Peyer's patch (tissue), 4 donors: Measurements from ENCODE around the gene PDGFA.

Source experiments
- POLR2A ChIP-seq, 2 donors: fragments of 450-650 bp; IDR thresholded peaks; one replicate each; pipeline ENCODE4 v1.5.1; 2017; ENCODE audit warnings: antibody characterized with exemption in 2 of 2, mild to moderate bottlenecking in 2 of 2, moderate library complexity in 2 of 2
- TF ChIP-seq, protein P1 (sequence below), 6 experiments: fragments of 450-650 bp in 4 of 6; fragments of 200-600 bp in 2 of 6; sonication (generic) in 1 of 6; IDR thresholded peaks; one replicate each; pipeline ENCODE4 v1.5.1; 2017 to 2019; ENCODE audit warnings: antibody characterized with exemption in 6 of 6, mild to moderate bottlenecking in 3 of 6, moderate library complexity in 1 of 6

DNA sequence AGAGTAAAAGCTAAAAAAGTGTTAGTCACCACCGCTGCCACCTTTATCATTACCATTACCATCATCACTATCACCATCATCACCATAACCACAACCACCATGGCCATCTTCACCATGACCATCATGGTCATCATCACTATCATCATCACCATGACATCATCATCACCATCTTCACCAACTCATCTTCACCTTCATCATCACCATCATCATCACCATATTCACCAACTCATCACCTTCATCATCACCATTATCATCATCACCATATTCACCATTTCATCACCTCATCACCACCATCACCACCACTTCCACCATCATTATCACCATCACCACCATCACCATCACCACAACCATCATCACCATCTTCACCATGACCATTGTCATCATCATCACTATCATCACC lies 46.5 kb upstream of the PDGFA start:
- no peak for TF ChIP-seq POLR2A (IDR thresholded peaks at IDR 0.05)
- TF ChIP-seq, protein P1, sequence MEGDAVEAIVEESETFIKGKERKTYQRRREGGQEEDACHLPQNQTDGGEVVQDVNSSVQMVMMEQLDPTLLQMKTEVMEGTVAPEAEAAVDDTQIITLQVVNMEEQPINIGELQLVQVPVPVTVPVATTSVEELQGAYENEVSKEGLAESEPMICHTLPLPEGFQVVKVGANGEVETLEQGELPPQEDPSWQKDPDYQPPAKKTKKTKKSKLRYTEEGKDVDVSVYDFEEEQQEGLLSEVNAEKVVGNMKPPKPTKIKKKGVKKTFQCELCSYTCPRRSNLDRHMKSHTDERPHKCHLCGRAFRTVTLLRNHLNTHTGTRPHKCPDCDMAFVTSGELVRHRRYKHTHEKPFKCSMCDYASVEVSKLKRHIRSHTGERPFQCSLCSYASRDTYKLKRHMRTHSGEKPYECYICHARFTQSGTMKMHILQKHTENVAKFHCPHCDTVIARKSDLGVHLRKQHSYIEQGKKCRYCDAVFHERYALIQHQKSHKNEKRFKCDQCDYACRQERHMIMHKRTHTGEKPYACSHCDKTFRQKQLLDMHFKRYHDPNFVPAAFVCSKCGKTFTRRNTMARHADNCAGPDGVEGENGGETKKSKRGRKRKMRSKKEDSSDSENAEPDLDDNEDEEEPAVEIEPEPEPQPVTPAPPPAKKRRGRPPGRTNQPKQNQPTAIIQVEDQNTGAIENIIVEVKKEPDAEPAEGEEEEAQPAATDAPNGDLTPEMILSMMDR (IDR thresholded peaks at IDR 0.05), result no peak
